ENCODE measurements around the gene MACROD2.

MACROD2 gene

GRCh38 chr20:15476186-15476585, 1480.9 kb downstream of the MACROD2 start:
- DNase-seq (ENCODE audit: low read depth, low spot score) = no peak
- H3K4me3 ChIP-seq (ENCODE audit: low read depth, low read length) = no peak overlapping the region
- POLR2A ChIA-PET = no interaction called here
- TF ChIP-seq CTCF (IDR thresholded peaks at IDR 0.05; ENCODE audit: insufficient read depth, low read length, missing control alignments) = no peak
- CTCF ChIA-PET = no interaction called here

- no peak overlapping the region for H3K4me3 ChIP-seq (ENCODE audit: low read depth, low read length)
- no peak for DNase-seq (ENCODE audit: low read depth, low spot score)
- ChIA-PET CTCF (no interaction called here), POLR2A (no interaction called here)
- no peak for TF ChIP-seq CTCF (IDR thresholded peaks at IDR 0.05; ENCODE audit: insufficient read depth, low read length, missing control alignments)
These were observed 1481.5 kb downstream of the MACROD2 start for GRCh38 chr20:15476781-15477180.

GRCh38 chr20:15482525-15482924, 1487.2 kb downstream of the MACROD2 start:
- ChIA-PET CTCF (no interaction called here), POLR2A (no interaction called here)
- DNase-seq (ENCODE audit: low read depth, low spot score) = no peak
- no peak overlapping the region for H3K4me3 ChIP-seq (ENCODE audit: low read depth, low read length)
- TF ChIP-seq CTCF (IDR thresholded peaks at IDR 0.05; ENCODE audit: insufficient read depth, low read length, missing control alignments) = no peak

- CTCF ChIA-PET = no interaction called here
- no peak overlapping the region for H3K4me3 ChIP-seq (ENCODE audit: low read depth, low read length)
- TF ChIP-seq CTCF (IDR thresholded peaks at IDR 0.05; ENCODE audit: insufficient read depth, low read length, missing control alignments) = no peak
- POLR2A ChIA-PET = no interaction called here
- no peak for DNase-seq (ENCODE audit: low read depth, low spot score)
These were observed 1490.2 kb downstream of the MACROD2 start for GRCh38 chr20:15485519-15485918.

GRCh38 chr20:15487030-15487429, 1491.7 kb downstream of the MACROD2 start:
- no peak overlapping the region for H3K4me3 ChIP-seq (ENCODE audit: low read depth, low read length)
- TF ChIP-seq CTCF (IDR thresholded peaks at IDR 0.05; ENCODE audit: insufficient read depth, low read length, missing control alignments) = no peak
- ChIA-PET CTCF (no interaction called here), POLR2A (no interaction called here)
- peak; percentile 2 for DNase-seq (ENCODE audit: low read depth, low spot score)

GRCh38 chr20:15487682-15488081, 1492.4 kb downstream of the MACROD2 start:
- TF ChIP-seq CTCF (IDR thresholded peaks at IDR 0.05; ENCODE audit: insufficient read depth, low read length, missing control alignments) = no peak
- ChIA-PET POLR2A (no interaction called here), CTCF (no interaction called here)
- no peak overlapping the region for H3K4me3 ChIP-seq (ENCODE audit: low read depth, low read length)
- no peak for DNase-seq (ENCODE audit: low read depth, low spot score)
